Activated naive CD8-positive, alpha-beta T cell treated with anti-CD3 and anti-CD28 coated beads, Interleukin-2, amount 10 ng/mL, durations not matched to agents 7 days and 5 days (primary cell): ENCODE data around the gene B4GALT2. TPM values are rescaled to one million over a fixed set of nuclear protein-coding genes. Genes with fewer than 3 reads are reported as not detected.

Experiments used
- ATAC-seq: fragments of 150-1000 bp; cut with Tn5 transposase; one replicate; pipeline ENCODE4 v1.10.0; 2021; ENCODE audit warnings: low read depth, moderate library complexity
- POLR2A ChIA-PET: fragments of 350-600 bp; sonication (Branson Sonifier 250); formaldehyde crosslinking; loops from one replicate; lab custom pipeline; 2021; ENCODE audit warnings: antibody characterized with exemption; lab: Charles Lee
- DNase-seq: peaks from one replicate; pipeline ENCODE4 v3.0.0; 2021
- H3K27ac Mint-ChIP-seq: one replicate; pipeline ENCODE4 v1.8.0; 2022; ENCODE audit warnings: mild to moderate bottlenecking, mixed read lengths
- H3K27me3 Mint-ChIP-seq: one replicate; pipeline ENCODE4 v1.8.0; 2022; ENCODE audit warnings: mild to moderate bottlenecking, moderate library complexity, mixed read lengths
- H3K36me3 Mint-ChIP-seq: one replicate; pipeline ENCODE4 v1.8.0; 2021; ENCODE audit warnings: mild to moderate bottlenecking, mixed read lengths
- H3K4me1 Mint-ChIP-seq: one replicate; pipeline ENCODE4 v1.8.0; 2021; ENCODE audit warnings: mixed read lengths
- H3K4me3 Mint-ChIP-seq: one replicate; pipeline ENCODE4 v1.8.0; 2022; ENCODE audit warnings: mild to moderate bottlenecking, moderate library complexity, mixed read lengths
- H3K9me3 Mint-ChIP-seq: one replicate; pipeline ENCODE4 v1.8.0; 2021; ENCODE audit warnings: mixed read lengths
- total RNA-seq, 2 experiments: library from RNA; stranded (reverse); gene quantifications; one replicate each; pipeline ENCODE4 v1.2.3, GENCODE V29; 2021

B4GALT2 gene
- total RNA-seq, 2 experiments from 2014 or later, result 12.5 to 13.3 TPM

DNA sequence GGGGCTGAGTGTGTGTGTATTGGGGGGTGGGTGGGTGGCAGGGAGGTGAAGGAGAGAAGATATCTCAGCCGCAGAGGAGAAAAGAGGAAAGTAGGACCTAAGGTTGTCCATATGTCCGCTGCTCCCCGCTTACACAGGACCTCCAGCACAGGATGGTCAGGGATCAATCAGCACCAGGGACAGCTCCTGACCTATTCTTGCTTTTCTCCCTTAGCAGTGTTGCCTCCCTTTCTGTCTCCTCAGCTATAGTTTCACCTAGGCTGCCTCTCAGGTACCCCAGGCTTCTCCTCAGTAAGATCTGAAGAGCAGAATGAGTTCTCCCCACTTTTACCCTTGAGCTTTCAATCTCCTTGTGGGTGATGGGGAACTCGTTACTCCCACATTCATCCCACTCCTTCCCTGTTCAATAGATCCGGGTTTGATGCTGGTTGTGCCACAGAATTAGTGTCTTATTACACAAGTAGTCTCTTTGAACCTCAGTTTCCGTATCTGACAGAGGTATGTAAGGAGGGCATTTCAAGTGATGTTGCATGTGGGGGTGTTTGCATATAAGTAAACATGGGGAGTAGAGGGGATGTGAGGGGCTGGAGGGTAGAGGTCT lies 10.6 kb upstream of the B4GALT2 start:
- ATAC-seq, result no peak
- Mint-ChIP-seq H3K4me1 (peaks cover 13% of the 10 kb centered on the region), H3K27ac (no peak overlapping the region), H3K9me3 (no peaks in the 10 kb centered on the region), H3K36me3 (no peaks in the 10 kb centered on the region), H3K4me3 (no peak overlapping the region), H3K27me3 (no peaks in the 10 kb centered on the region)
- no peak for DNase-seq
- POLR2A ChIA-PET, result interaction anchor here (5.7 kb wide), 1 partner anchor 22 kb away, joined by 22 read pairs; the partner anchor contains the start of gene IPO13

DNA sequence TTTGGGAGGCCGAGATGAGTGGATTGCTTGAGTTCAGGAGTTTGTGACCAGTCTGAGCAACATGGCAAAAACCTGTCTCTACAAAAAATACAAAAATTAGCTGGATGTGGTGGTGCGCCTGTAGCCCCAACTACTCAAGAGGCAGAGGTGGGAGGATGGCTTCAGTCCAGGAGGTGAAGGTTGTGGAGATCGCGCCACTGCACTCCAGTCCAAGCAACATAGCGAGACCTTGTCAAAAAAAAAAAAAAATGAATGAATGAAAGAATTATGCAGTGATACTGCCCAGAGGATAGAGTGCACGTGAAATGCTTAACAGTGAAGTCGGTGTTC lies 9.6 kb upstream of the B4GALT2 start:
- peak overlapping the region; percentile 95 for H3K4me3 Mint-ChIP-seq
- peaks cover 21% of the 10 kb centered on the region for H3K4me1 Mint-ChIP-seq
- H3K9me3 Mint-ChIP-seq, result no peaks in the 10 kb centered on the region

DNA sequence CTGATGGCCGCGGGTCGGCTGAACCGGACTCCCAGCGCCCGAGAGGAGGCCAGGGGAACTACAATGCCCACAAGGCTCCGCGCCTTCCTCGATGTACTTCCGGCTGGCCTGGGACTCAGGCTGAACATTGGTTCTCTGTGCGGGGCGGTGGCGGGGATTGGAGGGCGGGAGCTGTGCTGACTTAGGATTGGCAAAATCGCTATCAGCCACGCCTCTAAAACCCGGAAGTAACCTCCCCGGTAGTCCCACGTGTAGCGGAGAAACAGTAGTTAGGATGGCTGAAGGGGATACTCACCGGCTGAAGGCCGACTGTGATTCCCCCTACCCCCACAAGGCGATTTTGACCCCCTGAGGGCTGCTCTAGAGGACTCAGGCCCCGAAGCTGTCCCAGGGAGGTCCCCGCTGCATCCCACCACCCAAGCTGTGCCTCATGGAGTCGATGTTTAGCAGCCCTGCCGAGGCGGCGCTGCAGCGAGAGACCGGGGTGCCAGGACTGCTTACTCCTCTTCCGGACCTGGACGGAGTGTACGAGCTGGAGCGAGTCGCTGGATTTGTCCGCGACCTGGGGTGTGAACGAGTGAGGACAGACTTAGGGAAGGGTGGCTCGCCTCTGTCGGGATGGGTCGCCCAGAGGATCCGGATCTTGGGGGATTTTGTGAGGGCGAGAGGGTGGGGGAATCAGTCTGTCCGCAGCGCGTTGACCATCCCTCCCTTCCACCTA lies 9.1 kb upstream of the B4GALT2 start, which contains the start of gene DPH2:
TSS of gene DPH2 (plus strand) at position 265 of the 721 bp plus-strand sequence. CDS start at position 431, 166 bp downstream.
- H3K4me3 Mint-ChIP-seq, result peak within 1 kb of the TSS; percentile 95
- POLR2A ChIA-PET, result interaction anchor here (0.8 to 5.7 kb wide), 2 partner anchors 23 to 320 kb away, joined by 5 to 22 read pairs; partner anchors contain the start of genes IPO13 and KDM4A
- DNase-seq (peak; percentile 84), ATAC-seq (peak; percentile 84)
- H3K27me3 Mint-ChIP-seq, result no peaks in the 10 kb centered on the region
- no peaks in the 10 kb centered on the region for H3K9me3 Mint-ChIP-seq
- H3K4me1 Mint-ChIP-seq, result peaks cover 21% of the 10 kb centered on the region
- H3K36me3 Mint-ChIP-seq, result no peaks in the 10 kb centered on the region
- peak within 1 kb of the TSS; percentile 90 for H3K27ac Mint-ChIP-seq

More for the DNA sequence above, 9.6 kb upstream of the B4GALT2 start:
- DNase-seq (no peak), ATAC-seq (no peak)
- no peaks in the 10 kb centered on the region for H3K36me3 Mint-ChIP-seq
- POLR2A ChIA-PET, result interaction anchor here (0.8 to 5.7 kb wide), 2 partner anchors 22 to 319 kb away, joined by 5 to 22 read pairs; partner anchors contain the start of genes IPO13 and KDM4A
- H3K27me3 Mint-ChIP-seq, result no peaks in the 10 kb centered on the region
- no peak overlapping the region for H3K27ac Mint-ChIP-seq

DNA sequence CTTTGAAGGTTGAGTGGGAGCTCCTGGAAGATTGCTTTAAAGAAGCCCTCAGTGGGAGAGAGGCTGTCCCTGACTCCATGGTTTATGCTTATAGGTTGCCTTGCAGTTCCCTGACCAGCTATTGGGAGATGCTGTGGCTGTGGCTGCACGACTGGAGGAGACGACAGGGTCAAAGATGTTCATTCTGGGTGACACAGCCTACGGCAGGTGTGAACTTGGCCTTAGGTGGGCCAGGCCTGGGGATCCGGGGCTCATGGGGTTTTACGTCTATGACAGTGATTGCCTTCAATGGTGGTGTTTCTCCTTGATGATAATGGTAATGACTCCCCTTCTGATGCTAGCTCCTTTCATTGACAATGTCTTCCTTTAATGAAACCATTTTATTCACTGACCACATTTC lies 8.5 kb upstream of the B4GALT2 start:
- no peak for DNase-seq
- Mint-ChIP-seq H3K36me3 (no peaks in the 10 kb centered on the region), H3K4me3 (peak overlapping the region; percentile 95), H3K4me1 (peaks cover 21% of the 10 kb centered on the region), H3K27ac (peak overlapping the region; percentile 90), H3K27me3 (no peaks in the 10 kb centered on the region), H3K9me3 (no peaks in the 10 kb centered on the region)
- POLR2A ChIA-PET, result interaction anchor here (5.7 kb wide), 1 partner anchor 24 kb away, joined by 22 read pairs; the partner anchor contains the start of gene IPO13
- no peak for ATAC-seq

DNA sequence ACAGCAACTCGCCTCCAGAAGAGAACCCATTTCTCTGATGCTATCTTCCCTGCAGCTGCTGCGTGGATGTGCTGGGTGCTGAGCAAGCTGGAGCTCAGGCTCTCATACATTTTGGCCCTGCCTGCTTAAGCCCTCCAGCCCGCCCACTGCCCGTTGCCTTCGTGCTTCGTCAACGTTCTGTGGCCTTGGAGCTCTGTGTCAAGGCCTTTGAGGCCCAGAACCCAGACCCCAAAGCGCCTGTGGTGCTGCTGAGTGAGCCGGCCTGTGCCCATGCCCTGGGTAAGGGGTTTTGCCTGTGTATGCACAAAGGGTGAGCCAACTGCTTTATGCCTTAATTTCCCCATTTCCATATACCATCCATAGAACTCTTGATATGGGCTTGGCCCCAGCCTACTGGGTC lies 8.1 kb upstream of the B4GALT2 start:
- DNase-seq (no peak), ATAC-seq (no peak)
- peak overlapping the region; percentile 95 for H3K4me3 Mint-ChIP-seq
- no peaks in the 10 kb centered on the region for H3K36me3 Mint-ChIP-seq
- POLR2A ChIA-PET, result interaction anchor here (5.7 kb wide), 1 partner anchor 24 kb away, joined by 22 read pairs; the partner anchor contains the start of gene IPO13
- no peak overlapping the region for H3K27ac Mint-ChIP-seq
- no peaks in the 10 kb centered on the region for H3K27me3 Mint-ChIP-seq
- H3K9me3 Mint-ChIP-seq, result no peaks in the 10 kb centered on the region
- H3K4me1 Mint-ChIP-seq, result peaks cover 24% of the 10 kb centered on the region

DNA sequence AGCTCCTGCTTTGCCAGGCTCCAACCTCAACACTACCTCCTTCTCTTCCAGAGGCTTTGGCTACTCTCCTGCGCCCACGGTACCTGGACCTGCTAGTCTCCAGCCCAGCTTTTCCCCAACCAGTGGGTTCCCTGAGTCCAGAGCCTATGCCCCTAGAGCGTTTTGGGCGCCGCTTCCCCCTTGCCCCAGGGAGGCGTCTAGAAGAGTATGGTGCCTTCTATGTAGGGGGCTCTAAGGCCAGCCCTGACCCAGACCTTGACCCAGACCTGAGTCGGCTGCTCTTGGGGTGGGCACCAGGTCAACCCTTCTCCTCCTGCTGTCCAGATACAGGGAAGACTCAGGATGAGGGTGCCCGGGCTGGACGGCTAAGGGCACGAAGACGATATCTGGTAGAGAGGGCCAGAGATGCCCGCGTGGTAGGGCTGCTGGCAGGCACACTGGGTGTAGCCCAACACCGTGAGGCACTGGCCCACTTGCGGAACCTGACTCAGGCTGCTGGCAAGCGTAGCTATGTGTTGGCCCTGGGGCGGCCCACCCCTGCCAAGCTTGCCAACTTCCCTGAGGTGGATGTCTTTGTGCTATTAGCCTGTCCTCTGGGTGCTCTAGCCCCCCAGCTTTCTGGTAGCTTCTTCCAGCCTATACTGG lies 7.6 kb upstream of the B4GALT2 start:
- H3K27ac Mint-ChIP-seq, result no peak overlapping the region
- ATAC-seq, result no peak

DNA sequence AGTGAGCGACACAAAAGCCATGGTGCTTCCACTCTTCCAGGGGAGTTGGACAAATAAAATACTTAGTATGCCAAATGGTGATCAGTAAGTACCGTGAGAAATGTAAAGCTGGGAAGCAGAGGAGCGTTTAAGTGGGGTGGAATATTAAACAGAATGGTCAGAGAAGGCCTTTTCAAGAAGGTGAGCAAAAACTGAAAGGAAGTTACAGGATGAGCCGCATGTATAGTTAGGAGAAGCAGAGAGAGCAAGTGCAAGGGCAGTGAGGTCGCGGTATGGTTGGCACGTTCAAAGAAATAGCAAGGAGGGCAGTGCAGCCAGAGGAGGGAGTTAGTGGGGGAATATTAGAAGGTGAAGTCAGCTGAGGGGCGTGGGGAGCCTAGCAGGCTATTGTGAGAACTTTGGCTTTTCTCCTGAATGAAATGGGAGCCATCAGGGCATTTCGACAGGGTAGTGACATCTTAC lies 5.0 kb upstream of the B4GALT2 start:
- H3K27ac Mint-ChIP-seq, result peak overlapping the region; percentile 88
- H3K36me3 Mint-ChIP-seq, result peaks cover 15% of the 10 kb centered on the region
- DNase-seq, result peak; percentile 29
- no peaks in the 10 kb centered on the region for H3K9me3 Mint-ChIP-seq
- H3K4me3 Mint-ChIP-seq, result peak overlapping the region; percentile 86
- no peak for ATAC-seq
- H3K27me3 Mint-ChIP-seq, result no peaks in the 10 kb centered on the region
- POLR2A ChIA-PET, result interaction anchor here (1.9 to 2.4 kb wide), 2 partner anchors 27 to 324 kb away, joined by 4 to 23 read pairs; partner anchors contain the start of genes IPO13 and KDM4A
- peaks cover 48% of the 10 kb centered on the region for H3K4me1 Mint-ChIP-seq

More for the DNA sequence above, 7.6 kb upstream of the B4GALT2 start:
- Mint-ChIP-seq H3K9me3 (no peaks in the 10 kb centered on the region), H3K36me3 (peaks cover 3% of the 10 kb centered on the region), H3K4me1 (peaks cover 29% of the 10 kb centered on the region), H3K27me3 (no peaks in the 10 kb centered on the region), H3K4me3 (peak overlapping the region; percentile 95)
- POLR2A ChIA-PET, result interaction anchor here (5.7 kb wide), 1 partner anchor 25 kb away, joined by 22 read pairs; the partner anchor contains the start of gene IPO13
- DNase-seq, result no peak

DNA sequence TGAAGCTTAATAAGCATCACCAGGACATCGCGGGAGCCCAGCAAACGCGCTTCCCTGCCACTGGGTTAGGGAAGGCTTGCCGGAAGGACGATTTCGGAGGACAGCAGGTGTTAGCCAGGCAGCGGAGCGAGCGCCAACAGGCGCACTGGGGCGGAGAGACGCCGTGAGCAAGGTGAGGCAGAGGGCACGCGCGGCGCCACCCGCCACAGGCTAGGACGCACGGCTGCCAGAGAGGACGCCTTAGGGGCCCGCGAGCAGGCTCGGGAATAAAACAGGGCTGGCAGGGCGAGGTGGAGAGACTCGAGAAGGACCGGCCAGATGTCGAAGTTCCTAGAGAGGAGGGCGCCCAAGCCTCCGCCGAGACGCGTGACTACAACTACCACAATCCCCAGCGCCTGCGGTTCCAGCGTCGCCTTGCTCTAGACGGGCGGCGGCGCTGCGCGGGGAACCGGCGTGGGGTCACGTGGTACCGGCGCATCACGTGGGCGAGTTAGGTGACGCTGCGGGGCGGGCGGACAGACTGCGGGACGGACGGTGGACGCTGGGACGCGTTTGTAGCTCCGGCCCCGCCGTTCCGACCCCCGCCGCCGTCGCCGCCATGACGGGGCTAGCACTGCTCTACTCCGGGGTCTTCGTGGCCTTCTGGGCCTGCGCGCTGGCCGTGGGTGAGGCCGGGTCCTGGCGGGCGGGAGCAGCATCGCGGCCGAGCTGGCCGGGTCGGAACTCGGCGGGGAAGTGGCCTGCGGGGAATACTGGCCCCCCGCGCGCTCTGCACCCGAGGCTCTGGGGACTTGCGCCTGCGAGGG lies 4.4 kb upstream of the B4GALT2 start, which contains the start of gene ATP6V0B:
TSS of gene ATP6V0B (plus strand) at position 518 of the 806 bp plus-strand sequence. CDS start at position 599, 81 bp downstream.
- H3K4me3 Mint-ChIP-seq, result peak within 1 kb of the TSS; percentile 86
- H3K27me3 Mint-ChIP-seq, result no peaks in the 10 kb centered on the region
- H3K4me1 Mint-ChIP-seq, result peaks cover 44% of the 10 kb centered on the region
- peaks cover 15% of the 10 kb centered on the region for H3K36me3 Mint-ChIP-seq
- POLR2A ChIA-PET, result interaction anchor here (1.2 to 2.4 kb wide), 7 partner anchors 17 to 433 kb away, joined by 4 to 23 read pairs (median 6); partner anchors contain the start of genes CCDC24, IPO13, KDM4A and SLC6A9
- H3K9me3 Mint-ChIP-seq, result no peaks in the 10 kb centered on the region
- ATAC-seq, result peak; percentile 76
- H3K27ac Mint-ChIP-seq, result peak within 1 kb of the TSS; percentile 88
- DNase-seq, result peak; percentile 94

DNA sequence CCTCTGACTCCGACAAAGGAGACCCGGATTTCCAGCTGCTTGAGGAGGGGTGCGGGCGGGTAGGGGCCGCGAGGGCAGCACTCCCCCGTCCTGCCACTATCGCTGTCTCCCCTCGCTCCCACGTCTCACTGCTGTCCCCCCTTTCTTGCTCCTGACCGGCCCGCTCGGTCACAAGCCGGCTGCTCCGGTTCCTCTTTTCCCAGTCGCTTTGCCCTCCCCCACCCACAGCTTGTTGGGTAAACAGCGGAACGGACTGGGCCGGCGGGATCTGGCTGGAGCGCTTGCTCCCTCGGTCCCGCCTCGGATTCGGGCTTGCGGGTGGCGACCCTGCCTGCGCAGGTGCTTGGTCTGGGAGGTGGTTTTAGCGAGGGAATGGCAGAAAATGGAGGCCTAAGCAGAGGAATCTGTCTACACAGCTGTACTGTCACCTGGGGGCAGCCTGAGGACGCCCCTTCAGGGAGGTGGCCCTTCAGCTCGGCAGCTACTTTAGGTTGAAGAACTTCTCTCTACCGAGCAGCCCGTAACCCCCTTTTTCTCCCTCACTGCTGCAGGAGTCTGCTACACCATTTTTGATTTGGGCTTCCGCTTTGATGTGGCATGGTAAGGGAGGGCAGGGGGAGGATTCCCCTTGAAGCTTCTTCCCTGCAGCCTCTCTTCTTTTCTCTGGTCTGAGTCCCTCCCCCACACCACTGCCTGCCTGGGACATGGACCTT lies 3.6 kb upstream of the B4GALT2 start:
- Mint-ChIP-seq H3K4me3 (peak overlapping the region; percentile 86), H3K27me3 (no peaks in the 10 kb centered on the region), H3K27ac (peak overlapping the region; percentile 88), H3K9me3 (no peaks in the 10 kb centered on the region), H3K36me3 (peaks cover 16% of the 10 kb centered on the region), H3K4me1 (peaks cover 44% of the 10 kb centered on the region)
- peak; percentile 57 for DNase-seq
- no peak for ATAC-seq
- POLR2A ChIA-PET, result interaction anchor here (1.2 to 2.4 kb wide), 6 partner anchors 16 to 432 kb away, joined by 4 to 23 read pairs (median 9); partner anchors contain the start of genes CCDC24, IPO13, KDM4A and SLC6A9

DNA sequence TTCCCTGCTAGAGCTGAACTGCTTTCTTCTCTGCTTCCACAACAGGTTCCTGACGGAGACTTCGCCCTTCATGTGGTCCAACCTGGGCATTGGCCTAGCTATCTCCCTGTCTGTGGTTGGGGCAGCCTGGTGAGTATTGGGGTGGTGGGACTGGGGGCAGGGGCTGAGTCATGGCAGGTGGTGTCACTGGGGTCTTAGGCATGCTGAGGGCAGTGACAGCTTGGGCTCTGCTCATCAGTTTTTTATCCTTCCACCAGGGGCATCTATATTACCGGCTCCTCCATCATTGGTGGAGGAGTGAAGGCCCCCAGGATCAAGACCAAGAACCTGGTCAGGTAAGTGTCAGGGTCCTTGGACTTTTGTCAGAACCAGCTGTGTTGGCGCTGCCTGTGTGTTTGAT lies 3.0 kb upstream of the B4GALT2 start:
- peaks cover 43% of the 10 kb centered on the region for H3K4me1 Mint-ChIP-seq

DNA sequence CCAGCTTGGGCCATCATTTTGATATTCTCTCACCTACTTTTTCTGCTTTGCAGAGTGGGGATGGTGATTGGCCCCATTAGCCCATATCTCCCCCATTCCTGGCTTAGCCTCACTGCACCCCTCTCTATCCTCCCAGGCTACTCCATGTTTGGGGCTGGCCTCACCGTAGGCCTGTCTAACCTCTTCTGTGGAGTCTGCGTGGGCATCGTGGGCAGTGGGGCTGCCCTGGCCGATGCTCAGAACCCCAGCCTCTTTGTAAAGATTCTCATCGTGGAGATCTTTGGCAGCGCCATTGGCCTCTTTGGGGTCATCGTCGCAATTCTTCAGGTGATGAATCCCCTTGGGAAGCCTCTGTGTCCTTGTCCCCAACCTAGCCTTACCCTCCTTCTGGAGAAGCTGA lies 2.1 kb upstream of the B4GALT2 start:
- Mint-ChIP-seq H3K36me3 (peaks cover 16% of the 10 kb centered on the region), H3K4me3 (no peak overlapping the region), H3K4me1 (peaks cover 43% of the 10 kb centered on the region), H3K27me3 (no peaks in the 10 kb centered on the region), H3K9me3 (no peaks in the 10 kb centered on the region), H3K27ac (no peak overlapping the region)
- DNase-seq, result no peak
- POLR2A ChIA-PET, result no interaction called here
- ATAC-seq, result no peak

More for the DNA sequence above, 3.0 kb upstream of the B4GALT2 start:
- H3K36me3 Mint-ChIP-seq, result peaks cover 16% of the 10 kb centered on the region
- no peaks in the 10 kb centered on the region for H3K9me3 Mint-ChIP-seq
- DNase-seq (no peak), ATAC-seq (no peak)
- POLR2A ChIA-PET, result interaction anchor here (1.5 to 2.4 kb wide), 5 partner anchors 15 to 326 kb away, joined by 4 to 23 read pairs (median 12); partner anchors contain the start of genes CCDC24, IPO13, KDM4A and SLC6A9
- H3K27me3 Mint-ChIP-seq, result no peaks in the 10 kb centered on the region
- H3K27ac Mint-ChIP-seq, result peak overlapping the region; percentile 88
- peak overlapping the region; percentile 86 for H3K4me3 Mint-ChIP-seq
